ENCODE results near the gene REXO1.

Gene REXO1

DNA sequence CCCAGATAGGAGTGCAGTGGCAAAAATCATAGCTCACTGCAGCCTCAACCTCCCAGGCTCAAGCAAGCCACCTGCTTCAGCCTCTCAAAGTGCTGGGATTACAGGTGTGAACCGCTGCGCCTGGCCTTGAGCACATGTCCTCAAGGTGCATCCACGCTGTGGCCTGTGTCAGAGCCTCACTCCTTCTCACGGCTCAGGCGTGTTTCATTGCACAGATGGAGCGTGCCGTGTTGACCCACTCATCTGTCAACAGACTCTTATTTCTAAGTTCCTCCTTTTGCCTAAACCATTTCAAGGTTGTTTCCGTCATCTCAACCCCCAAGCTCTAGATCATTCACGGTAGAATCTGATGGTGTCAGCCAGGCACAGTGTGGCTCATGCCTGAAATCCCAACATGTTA is 64.4 kb downstream of the REXO1 start:
- DNase-seq = no peak

DNA sequence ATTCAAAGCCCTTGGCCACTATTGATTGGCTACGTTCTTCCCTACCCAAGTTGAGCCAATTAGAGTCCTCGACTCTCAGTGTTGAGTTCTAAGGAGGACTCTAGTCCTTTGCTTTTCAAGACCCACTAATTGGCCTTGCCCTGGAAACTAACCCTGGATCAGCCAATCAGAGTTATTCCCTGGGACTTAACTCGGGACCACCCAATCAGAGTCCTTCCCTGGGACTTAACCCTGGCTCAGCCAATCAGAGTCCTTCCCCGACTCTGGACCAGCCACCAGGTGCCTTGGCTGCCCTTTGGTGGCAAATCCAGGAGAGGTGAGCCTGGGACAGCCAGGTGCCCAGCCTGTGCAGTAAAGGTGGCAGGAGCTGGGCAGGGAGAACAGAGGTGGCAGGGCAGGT is 64.9 kb downstream of the REXO1 start:
- DNase-seq = no peak

DNA sequence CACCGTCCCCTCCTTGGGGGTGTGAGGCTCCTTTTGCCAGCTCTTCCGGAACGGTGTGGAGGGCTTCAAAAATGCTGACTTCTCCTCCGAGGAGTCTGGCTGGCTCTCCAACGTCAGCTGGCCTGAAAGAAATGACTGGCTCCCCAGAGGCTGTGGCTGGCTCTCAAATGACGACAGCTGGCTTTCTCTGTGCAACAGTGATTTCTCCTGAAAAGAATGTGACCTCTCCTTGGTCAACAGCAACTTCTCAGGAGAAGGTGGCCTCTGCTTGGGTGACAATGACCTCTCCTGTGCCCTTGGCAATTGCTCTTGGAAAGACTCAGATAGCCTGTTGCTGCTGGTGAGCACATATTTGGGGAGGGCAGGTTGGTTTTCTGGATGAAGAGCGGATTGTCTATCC is 65.8 kb downstream of the REXO1 start:
- DNase-seq = no peak

DNA sequence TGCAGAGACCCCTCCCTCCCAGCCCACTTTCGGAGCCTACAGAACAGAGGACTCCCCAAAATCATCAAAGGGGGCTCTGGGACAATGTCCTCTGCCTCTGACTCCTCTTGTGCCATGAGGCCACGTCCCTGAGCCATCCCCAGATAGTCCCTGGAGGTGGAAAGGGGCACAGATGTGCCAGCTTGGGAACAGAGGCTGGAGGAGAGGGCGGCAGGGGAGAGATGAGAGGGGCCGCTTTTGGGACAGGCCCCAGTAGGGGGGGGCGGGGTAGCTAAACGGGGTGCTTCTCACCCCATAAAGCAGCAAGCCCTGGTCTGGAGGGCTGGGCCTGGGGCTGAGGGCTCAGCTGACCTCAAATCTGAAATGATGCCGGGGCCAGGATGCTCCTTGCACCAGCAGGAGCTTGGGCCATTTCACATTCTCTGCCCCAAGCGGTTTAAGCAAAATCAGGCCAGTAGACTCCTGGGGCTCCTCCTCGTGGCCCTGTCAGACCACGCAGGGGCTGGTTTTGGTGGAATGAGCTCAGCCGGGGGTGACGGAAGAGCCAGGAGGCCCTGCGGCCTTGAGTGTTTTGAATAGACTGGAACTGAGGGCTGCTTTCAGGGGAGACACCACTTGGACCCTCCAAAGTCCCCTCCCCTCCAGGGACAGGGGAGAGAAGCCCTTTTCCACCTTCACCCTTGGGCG is 67.9 kb downstream of the REXO1 start:
- DNase-seq = peak; percentile 52

DNA sequence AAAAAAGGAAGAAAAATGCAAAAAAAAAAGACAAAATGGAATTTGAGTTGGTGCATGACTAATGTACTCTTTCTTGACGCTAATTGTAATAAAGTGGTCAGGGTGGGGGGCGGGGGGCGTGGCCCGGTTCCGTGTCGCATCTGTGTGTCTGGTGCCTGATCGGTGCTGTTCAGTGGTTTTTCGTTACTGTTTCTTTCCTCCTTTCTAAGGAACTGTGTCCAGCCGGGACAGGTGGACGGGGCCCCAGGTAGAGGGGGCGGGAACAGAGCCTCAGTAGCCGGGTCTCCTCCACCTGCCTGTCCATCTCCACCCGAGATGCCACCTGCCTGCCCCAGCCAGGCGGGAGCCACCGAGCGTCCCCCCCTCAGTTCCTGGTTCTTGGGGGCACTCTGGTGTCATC is 68.7 kb downstream of the REXO1 start:
- no peak for DNase-seq

DNA sequence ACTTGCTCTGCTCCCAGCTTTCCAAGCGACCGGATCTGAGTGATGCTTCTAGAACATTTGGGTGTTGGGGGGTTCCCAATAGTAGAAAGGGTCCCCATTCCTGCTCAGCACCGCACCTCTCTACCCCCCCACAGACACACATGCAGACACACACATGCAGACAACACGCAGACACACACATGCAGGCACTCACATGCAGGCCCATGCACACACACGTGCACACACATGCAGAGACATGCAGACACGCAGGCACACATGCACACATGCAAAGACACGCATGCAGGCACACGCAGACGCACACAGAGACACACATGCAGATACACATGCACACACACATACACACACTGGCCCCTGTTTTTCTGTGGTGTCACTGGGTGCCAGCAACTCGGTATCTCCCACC is 71.1 kb downstream of the REXO1 start:
- DNase-seq = no peak

DNA sequence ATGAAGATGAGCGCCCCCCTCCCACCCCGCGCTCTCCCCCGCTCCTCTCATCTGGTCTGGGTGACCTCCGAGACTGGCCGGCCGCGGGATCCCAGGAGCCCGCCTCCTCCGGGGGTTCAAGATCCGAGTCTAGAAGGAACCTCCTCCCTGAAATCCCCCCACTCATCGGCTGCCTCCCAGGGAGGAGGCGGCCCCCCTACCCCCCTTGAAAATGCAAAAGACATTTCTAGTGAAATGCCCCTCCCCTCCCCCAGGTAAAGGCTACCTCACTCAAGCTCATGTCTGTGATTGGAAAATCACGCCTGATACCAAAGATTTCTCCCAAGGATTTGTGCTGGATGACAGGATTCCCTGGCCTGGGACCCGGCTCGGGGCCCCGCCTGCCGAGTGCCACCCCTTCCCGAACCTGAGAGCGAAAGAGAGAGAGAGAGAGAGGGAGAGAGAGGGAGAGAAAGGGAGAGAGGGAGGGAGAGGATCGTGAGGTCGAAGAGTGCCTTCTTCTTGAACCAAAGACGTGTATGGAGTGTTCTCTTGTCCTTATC is 71.6 kb downstream of the REXO1 start:
- DNase-seq = no peak

DNA sequence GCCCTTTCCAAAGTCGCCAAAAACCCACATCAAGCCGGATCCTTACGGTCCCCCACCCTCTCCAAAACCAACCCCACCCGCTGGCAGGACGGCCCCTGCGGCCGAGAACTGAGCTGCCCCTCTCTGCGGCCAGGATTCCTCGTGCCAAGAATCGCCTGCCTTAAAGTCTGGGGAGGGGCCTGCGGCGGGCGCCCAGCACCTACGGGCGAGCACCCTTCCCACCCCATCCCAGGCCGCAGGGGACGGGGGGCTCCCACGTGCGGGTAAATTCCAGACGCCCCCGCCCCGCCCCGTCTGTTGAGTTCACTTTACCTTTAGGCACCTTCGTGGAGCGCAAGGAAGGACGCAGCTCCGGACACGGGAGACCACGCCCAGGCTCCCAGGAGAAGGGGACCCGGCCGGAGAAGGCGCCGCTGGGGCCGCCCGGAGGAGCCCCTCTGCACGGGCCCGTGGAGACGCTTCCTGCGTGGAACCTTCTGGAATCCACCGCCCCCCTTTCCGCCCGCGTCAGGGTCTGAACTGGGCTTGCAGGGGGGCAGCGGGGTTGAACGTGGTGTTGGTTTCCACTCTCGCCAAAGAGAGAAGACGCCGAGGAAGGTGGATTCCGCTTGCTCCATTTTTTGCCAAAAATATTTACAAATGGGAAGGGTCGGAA is 72.2 kb downstream of the REXO1 start:
- DNase-seq = no peak

DNA sequence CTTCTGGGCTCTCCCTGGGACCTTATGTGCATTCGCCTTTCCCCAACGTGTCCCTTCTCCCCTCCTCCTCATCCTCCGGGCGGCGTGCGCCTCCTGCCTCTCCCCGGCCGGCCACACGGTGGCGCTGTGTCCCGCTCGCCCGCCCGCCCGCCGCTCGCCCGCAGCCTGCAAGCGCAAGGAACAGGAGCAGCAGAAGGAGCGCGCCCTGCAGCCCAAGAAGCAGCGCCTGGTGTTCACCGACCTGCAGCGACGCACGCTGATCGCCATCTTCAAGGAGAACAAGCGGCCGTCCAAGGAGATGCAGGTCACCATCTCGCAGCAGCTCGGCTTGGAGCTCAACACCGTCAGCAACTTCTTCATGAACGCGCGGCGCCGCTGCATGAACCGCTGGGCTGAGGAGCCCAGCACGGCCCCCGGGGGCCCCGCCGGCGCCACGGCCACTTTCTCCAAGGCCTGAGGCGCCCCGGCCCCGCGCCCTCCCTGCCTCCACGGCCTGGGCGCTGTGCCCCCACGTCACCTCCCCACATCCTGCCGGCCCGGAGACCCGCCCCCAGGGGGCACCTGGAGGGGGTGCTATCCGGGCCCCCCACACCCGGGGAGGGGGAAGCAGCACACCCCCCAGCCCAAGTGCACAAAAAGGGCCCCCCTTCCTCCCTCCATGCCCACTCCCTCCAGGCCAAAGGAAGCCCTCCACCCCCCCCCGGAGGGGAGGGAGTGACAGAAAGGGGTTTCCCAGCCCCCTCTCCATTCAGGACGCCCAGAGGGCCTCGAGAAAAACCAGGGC is 73.1 kb downstream of the REXO1 start:
- peak; percentile 51 for DNase-seq

DNA sequence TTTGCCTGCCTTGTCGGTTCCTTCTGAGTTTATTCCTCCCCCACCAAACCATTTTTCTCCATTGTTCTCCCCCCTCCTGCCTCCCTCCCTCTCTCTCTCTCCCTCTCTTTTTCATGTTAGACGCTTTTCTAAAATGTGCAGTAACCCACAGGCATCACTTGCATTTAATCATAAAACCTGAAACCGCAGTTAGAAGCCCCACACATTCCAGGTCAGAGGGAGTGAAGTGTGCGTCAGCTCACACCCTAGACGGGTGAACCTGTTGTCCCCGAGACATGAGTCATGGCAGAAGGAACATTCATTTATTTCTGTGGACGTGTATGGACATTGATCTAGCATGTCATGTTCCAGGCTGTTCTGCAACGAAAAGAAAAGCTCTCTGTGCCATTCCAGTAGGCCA is 75.1 kb downstream of the REXO1 start:
- peak; percentile 63 for DNase-seq

DNA sequence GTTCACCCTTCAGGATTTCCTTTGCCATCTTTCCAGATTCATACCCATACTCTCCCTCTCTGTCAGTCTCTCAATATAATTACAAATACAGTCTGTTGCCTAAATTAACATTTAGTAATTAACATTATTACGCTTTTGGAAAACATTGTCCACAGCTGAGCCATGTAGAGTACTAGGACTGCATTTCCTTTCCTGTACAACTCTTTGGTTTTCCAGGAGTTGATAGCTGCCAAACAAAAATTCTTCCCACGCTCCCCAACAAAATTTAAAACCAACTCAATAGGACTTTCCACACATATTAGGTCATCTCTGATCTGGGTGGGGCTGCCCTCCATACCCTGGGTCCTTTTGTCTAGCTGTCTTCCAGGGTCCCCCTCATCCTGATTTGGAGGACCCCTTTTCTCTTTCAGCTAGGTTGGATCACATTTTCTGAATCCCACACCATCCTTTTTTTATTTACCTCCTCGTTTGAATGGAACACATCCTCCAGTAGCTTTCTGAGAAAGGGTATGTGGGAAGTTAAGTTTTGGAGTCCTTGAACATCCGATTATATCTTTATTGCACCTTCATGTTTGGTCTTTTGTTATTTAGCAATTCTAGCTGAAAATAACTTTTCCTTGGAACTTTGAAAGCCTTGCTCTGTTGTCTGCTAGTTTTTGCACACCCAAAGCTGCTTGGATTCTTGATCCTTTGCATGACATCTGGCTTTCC is 77.3 kb downstream of the REXO1 start:
- DNase-seq = no peak

DNA sequence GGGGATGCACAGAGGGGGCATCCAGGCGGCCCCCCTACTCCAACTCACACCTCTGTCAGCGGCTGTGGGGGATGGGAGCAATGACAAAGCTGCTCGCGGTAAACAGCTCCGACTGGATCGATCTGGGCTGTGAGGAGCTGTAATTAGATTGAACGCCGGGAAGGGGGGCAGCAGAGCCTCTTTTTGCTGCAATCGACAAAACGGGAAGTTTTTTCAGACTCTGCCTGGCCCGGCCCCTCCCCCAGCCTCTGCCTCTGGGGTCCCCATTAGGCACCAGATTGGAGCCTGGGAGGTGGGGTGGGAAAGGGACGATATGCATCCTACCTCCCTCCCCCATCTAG is 78.7 kb downstream of the REXO1 start:
- no peak for DNase-seq

DNA sequence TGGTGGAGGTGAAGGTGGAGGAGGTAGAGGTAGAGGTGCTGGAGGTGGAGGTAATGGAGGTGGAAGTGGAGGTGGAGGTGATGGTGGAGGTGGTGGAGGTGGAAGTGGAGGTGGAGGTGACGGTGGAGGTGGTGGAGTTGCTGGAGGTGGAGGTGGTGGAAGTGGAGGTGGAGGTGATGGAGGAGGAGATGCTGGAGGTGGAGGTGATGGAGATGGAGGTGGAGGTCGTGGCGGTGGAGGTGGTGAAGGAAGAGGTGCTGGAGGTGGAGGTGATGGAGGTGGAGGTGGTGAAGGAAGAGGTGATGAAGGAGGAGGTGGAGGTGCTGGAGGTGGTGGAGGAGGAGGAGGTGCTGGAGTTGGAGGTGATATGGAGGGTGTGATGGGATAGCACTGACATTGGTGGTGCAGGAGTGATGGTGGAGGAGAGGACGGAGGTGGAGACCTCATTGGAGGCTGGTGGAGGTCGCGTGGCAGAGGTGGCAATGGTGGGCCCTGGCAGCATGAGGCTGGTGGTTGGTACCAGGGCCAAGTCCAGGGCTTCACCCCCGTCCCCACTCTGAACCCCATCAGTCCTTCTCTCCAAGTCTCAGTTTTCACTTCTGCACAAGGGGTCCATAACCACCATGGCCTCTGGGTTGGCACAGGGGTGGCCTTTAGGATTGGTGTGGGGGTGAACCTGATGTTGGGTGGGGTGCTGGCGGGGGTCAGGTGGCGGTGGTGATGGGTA is 79.2 kb downstream of the REXO1 start:
- no peak for DNase-seq

DNA sequence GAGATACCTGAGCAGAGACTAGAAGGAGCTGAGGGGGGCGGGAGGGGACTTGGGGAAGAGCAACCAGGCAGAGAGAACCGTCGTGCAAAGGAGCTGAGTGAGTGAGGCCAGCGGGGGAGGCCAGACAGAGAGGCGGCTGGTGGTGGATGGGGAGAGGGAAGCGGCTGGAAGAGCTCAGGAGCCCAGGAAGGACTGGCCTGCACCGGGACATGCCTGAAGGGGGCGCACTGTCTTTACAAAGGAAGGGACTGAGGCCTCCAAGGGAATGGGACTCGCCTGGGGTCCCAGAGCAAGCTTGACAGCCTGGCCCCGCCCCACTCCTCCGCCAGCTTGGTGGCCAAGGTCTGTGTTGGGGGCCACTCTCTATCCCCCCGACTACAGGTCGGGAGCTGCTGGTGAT is 80.0 kb downstream of the REXO1 start:
- DNase-seq = peak; percentile 25

DNA sequence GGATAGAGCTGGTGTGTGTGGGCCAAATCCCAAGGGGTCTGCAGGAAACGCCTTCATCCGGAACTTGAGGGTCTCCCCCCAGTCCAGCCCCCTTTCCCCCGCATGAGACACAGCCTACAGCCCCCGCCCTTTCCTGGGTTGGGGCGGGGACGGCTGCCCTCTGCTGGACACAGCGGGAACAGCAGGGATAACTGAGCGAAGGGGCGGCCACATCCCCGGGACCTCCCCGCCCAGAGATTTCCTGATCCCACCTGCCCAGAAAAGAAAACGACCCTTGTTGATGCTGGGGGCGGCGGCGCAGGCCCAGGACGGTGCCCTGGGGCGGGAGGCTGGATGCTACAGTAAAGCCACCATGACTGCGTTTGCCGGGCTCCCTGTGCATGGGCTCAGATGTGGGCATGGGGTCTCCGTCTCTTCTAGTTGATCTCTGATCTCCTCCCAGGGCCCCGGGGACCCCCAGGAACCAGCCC is 80.8 kb downstream of the REXO1 start:
- no peak for DNase-seq

DNA sequence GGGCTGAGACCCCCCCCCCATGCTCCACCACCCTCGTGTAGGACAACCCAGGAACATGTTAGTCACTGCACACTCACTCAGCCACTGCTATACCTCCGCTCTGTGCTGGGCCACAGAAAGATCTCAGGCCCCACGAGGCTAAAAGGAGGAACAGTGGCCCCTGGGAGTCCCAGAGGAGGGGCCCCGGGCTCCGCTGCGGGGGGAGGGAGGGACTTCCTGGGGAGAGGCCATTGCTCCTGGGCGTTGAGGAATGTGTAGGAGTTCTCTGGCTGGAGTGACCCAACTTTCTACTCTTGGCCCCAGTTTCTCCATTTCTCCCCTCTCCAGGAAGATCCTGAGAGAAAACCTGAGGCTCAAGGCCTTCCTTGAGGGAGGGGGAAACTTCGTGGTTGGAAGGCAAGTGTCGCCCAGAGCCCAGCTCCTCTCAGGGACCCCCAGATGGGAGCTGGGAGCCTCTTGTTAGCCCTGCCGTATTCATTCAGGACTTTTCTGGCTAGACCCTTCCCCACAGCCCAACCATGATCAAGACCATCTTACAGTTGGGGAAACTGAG is 81.4 kb downstream of the REXO1 start:
- peak; percentile 37 for DNase-seq

DNA sequence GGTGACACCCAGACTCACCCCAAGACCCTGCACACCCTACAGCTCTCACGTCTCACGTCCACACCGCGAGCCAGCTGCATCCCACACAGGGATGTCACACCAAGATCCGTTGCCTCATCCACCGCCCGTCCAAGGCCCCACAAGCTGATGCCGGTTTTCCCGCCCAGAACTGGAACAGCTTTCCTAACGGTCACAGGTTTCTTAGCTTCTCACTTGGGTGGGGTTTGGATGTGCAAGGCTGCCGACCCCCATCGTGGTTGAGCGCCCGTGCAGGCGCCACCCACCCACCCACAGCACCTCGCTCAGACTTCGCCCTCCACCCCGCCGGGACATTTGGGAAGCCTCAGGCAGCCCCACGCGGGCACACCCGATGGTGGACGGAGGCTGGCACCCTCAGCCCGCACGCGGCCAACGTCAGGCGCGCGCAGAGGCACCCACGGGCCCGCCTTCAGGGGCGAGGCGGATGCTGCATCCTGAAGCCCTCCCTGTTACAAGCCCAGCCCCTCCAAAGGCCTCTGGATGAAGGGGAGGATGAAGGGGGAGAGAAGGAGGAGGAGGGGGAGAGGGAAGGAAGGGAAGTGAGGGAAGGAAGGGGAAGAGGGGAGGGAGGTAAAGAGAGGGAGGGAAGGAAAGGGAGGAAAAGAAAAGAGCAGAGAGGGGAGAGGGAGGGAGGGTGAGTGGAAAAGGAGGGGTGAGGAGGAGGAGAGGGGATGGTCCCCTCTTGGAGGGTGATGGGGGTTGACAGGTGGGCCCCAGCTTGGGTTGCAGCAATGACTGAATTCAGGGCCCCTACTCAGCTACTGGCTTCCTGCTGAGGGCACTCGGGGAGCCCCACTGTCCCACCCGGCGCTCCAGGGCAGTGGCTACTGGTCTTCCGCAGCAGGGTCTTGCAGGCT is 82.1 kb downstream of the REXO1 start:
- DNase-seq = no peak
